K562 (cell line): ENCODE measurements around the gene USP20. TPM values are rescaled to one million over a fixed set of nuclear protein-coding genes. Genes with fewer than 3 reads are reported as not detected.
A peak's percentile ranks its signal among the peaks of the same experiment; 100 is the strongest.

Experiments
- ATF1 ChIP-seq, 2 experiments: fragments of 450-650 bp in 1 of 2; IDR thresholded peaks; 2 replicates each; pipeline ENCODE4 v1.6.1; 2016; ENCODE audit warnings: missing compliant biosample characterization in 1 of 2, missing genetic modification characterization in 1 of 2
- CHD7 ChIP-seq: fragments of 200-600 bp; sonication (generic); IDR thresholded peaks from one replicate; pipeline ENCODE4 v1.6.1; 2012; ENCODE audit warnings: mild to moderate bottlenecking, low read depth, low read length, inconsistent platforms
- CREB1 ChIP-seq, 2 experiments: sonication (generic) in 1 of 2; formaldehyde crosslinking in 1 of 2; IDR thresholded peaks; 2 replicates each; pipeline versions ENCODE4 v1.6.1 to v1.8.0; 2012 to 2022; ENCODE audit warnings: inconsistent platforms in 1 of 2, mild to moderate bottlenecking in 1 of 2, missing genetic modification reagents in 1 of 2, moderate library complexity in 1 of 2
- KAT2B ChIP-seq: IDR thresholded peaks from one replicate; pipeline ENCODE4 v1.6.1; 2012; ENCODE audit warnings: low read depth, mild to moderate bottlenecking, control low read depth, inconsistent platforms, low read length, moderate library complexity
- LEF1 ChIP-seq: fragments of 450-650 bp; IDR thresholded peaks from 2 replicates; pipeline ENCODE4 v1.6.1; 2016; ENCODE audit warnings: mild to moderate bottlenecking
- MITF ChIP-seq: IDR thresholded peaks from 2 replicates; pipeline ENCODE4 v1.6.1; 2014; ENCODE audit warnings: antibody characterized with exemption
- MTA3 ChIP-seq: fragments of 450-650 bp; formaldehyde crosslinking; IDR thresholded peaks from 2 replicates; pipeline ENCODE4 v1.6.1; 2017; ENCODE audit warnings: mild to moderate bottlenecking, borderline replicate concordance
- TCF7L2 ChIP-seq: fragments of 150-350 bp; IDR thresholded peaks from 2 replicates; pipeline ENCODE4 v1.6.1; 2016; ENCODE audit warnings: low read depth, mild to moderate bottlenecking, low read length, moderate library complexity
- ZFP91 ChIP-seq: sonication (generic); formaldehyde crosslinking; IDR thresholded peaks from 2 replicates; pipeline ENCODE4 v1.8.0; 2022; ENCODE audit warnings: mild to moderate bottlenecking, missing genetic modification reagents
- ZNF41 ChIP-seq: fragments of 250-450 bp; sonication (Bioruptor Pico); conservative IDR thresholded peaks from 2 replicates; pipeline ENCODE4 v1.4.0; 2020; ENCODE audit warnings: mild to moderate bottlenecking
- ZNF445 ChIP-seq: fragments of 250-450 bp; sonication (Bioruptor Pico); IDR thresholded peaks from 2 replicates; pipeline ENCODE4 v1.4.0; 2020; ENCODE audit warnings: low read depth, mild to moderate bottlenecking, moderate library complexity
- ZNF57 ChIP-seq: fragments of 450-650 bp; formaldehyde crosslinking; IDR thresholded peaks from 2 replicates; pipeline ENCODE4 v1.4.0; 2020; ENCODE audit warnings: mild to moderate bottlenecking, moderate library complexity
- polyA plus RNA-seq, 8 experiments: library from polyadenylated mRNA; depleted of rRNA in 4 of 8; stranded (reverse) in 5 of 8; unstranded in 3 of 8; fragments of >200 nt; fragmentation: Nextera tagmentation in 2 of 8; fragmentation: Illumina TruSeq in 1 of 8; extraction: Ambion mirVana in 2 of 8; extraction: Trizol in 1 of 8; gene quantifications; 2 replicates each; pipeline versions ENCODE4 v1.2.1 to v1.2.3, GENCODE V29; 2011 to 2014; ENCODE audit warnings: inconsistent platforms in 1 of 8, missing spikeins in 1 of 8
- total RNA-seq, 7 experiments: library from RNA; depleted of rRNA in 6 of 7; stranded (reverse); fragments of >200 nt in 6 of 7; fragmentation: Illumina TruSeq in 2 of 7; extraction: Trizol in 2 of 7; gene quantifications; 2 replicates each; pipeline versions ENCODE4 v1.2.1 to v1.2.3, GENCODE V29; 2011 to 2021; ENCODE audit warnings: low replicate concordance in 1 of 7

Gene USP20
- total and polyA plus RNA-seq, 9 of the 15 experiments (the other 6 are each of a cell fraction or from before 2014, with no cell fraction given), result 1.9 to 136 (median 49.1) TPM

- TF ChIP-seq ZNF445 (no peak), TCF7L2 (no peak), KAT2B (peak; percentile 61), ZFP91 (CRISPR knock-in tag) (no peak), MITF (no peak), ATF1 (CRISPR knock-in tag; IDR thresholded peaks at IDR 0.05) (no peak), ATF1 (tag; IDR thresholded peaks at IDR 0.05) (no peak), CREB1 (IDR thresholded peaks at IDR 0.05) (no peak), CREB1 (CRISPR knock-in tag; IDR thresholded peaks at IDR 0.05) (no peak), ZNF57 (CRISPR knock-in tag) (0 out of 2 replicates have a peak, but pooled peaks have one; percentile 16), MTA3 (no peak), ZNF41 (CRISPR knock-in tag) (0 out of 2 replicates have a peak, but pooled peaks have one; percentile 35), CHD7 (no peak), LEF1 (no peak)
Observed at GRCh38 chr9:129887334-129888292, 52.4 kb downstream of the USP20 start (continued).
